Endothelial cell of umbilical vein (primary cell): ENCODE measurements around the gene ZFP90.
"Not testable (repeated sequence)": the region's sequence is repeated elsewhere in the genome, so short reads cannot be mapped to it uniquely, and the experiment has no call there.

Experiments
- CTCF ChIP-seq, 2 donors: IDR thresholded peaks; 1 replicate in 1 of 2; 2 replicates in 1 of 2; pipeline ENCODE4 v1.5.1; 2011; ENCODE audit warnings: low read length in 2 of 2, mild to moderate bottlenecking in 2 of 2, moderate library complexity in 2 of 2, control low read depth in 1 of 2, inconsistent platforms in 1 of 2, low read depth in 1 of 2; ENCODE audit not compliant: insufficient read depth in 1 of 2; ENCODE audit errors: extremely low read depth in 1 of 2
- EZH2 ChIP-seq: IDR thresholded peaks from 2 replicates; pipeline ENCODE4 v1.6.1; 2012; ENCODE audit warnings: borderline replicate concordance, low read depth, mild to moderate bottlenecking, moderate library complexity, low read length, inconsistent platforms; ENCODE audit not compliant: severe bottlenecking
- FOS ChIP-seq: IDR thresholded peaks from 2 replicates; pipeline ENCODE4 v1.6.1; 2011; ENCODE audit warnings: mild to moderate bottlenecking, low read length, moderate library complexity, borderline replicate concordance; ENCODE audit not compliant: insufficient read depth
- MYC ChIP-seq: IDR thresholded peaks from one replicate; pipeline ENCODE4 v1.6.1; 2011; ENCODE audit warnings: mild to moderate bottlenecking, low read depth, low read length
- POLR2A ChIP-seq: IDR thresholded peaks from 2 replicates; pipeline ENCODE4 v1.6.1; 2012; ENCODE audit warnings: low read depth, mild to moderate bottlenecking, control low read depth, low read length
- POLR2AphosphoS5 ChIP-seq: IDR thresholded peaks from 2 replicates; pipeline ENCODE4 v1.6.1; 2012; ENCODE audit warnings: low read depth, mild to moderate bottlenecking, control low read depth, low read length, moderate library complexity; ENCODE audit not compliant: insufficient read depth

GRCh38 chr16:68560341-68560740 lies 21.2 kb downstream of the ZFP90 start:
- not testable (repeated sequence) for TF ChIP-seq POLR2A; EZH2; CTCF (IDR thresholded peaks at IDR 0.05; ENCODE audit: extremely low read depth in 1 of 2, insufficient read depth in 1 of 2, low read depth in 1 of 2, low read length in 2 of 2); POLR2AphosphoS5; FOS; MYC
